Measurements from ENCODE around the gene NR6A1.

Gene NR6A1

GRCh38 chr9:124789531-124789930 lies 18.4 kb upstream of the NR6A1 start:
- no peak for TF ChIP-seq POLR2A (IDR thresholded peaks at IDR 0.05; ENCODE audit: low read length)
- TF ChIP-seq GATA1 (IDR thresholded peaks at IDR 0.05; ENCODE audit: low read depth, low read length), result no peak

GRCh38 chr9:124788542-124789217 lies 17.6 kb upstream of the NR6A1 start:
- TF ChIP-seq POLR2A (IDR thresholded peaks at IDR 0.05; ENCODE audit: low read length), result no peak
- TF ChIP-seq GATA1 (IDR thresholded peaks at IDR 0.05; ENCODE audit: low read depth, low read length), result no peak
- DNase-seq, result no peak

More at GRCh38 chr9:124789531-124789930, 18.4 kb upstream of the NR6A1 start:
- no peak for DNase-seq

GRCh38 chr9:124786881-124787573 lies 15.9 kb upstream of the NR6A1 start:
- no peak for TF ChIP-seq POLR2A (IDR thresholded peaks at IDR 0.05; ENCODE audit: low read length)
- no peak for TF ChIP-seq GATA1 (IDR thresholded peaks at IDR 0.05; ENCODE audit: low read depth, low read length)
- DNase-seq, result no peak

- TF ChIP-seq GATA1 (IDR thresholded peaks at IDR 0.05; ENCODE audit: low read depth, low read length), result no peak
- no peak for TF ChIP-seq POLR2A (IDR thresholded peaks at IDR 0.05; ENCODE audit: low read length)
- no peak for DNase-seq
Observed at GRCh38 chr9:124784509-124784908, 13.4 kb upstream of the NR6A1 start.

GRCh38 chr9:124783830-124784229 lies 12.7 kb upstream of the NR6A1 start:
- DNase-seq, result no peak
- TF ChIP-seq GATA1 (IDR thresholded peaks at IDR 0.05; ENCODE audit: low read depth, low read length) (no peak), POLR2A (IDR thresholded peaks at IDR 0.05; ENCODE audit: low read length) (no peak)

GRCh38 chr9:124782661-124783574 lies 11.8 kb upstream of the NR6A1 start:
- TF ChIP-seq POLR2A (IDR thresholded peaks at IDR 0.05; ENCODE audit: low read length), result no peak
- no peak for TF ChIP-seq GATA1 (IDR thresholded peaks at IDR 0.05; ENCODE audit: low read depth, low read length)
- no peak for DNase-seq

GRCh38 chr9:124781967-124782660 lies 11.0 kb upstream of the NR6A1 start:
- no peak for DNase-seq
- TF ChIP-seq POLR2A (IDR thresholded peaks at IDR 0.05; ENCODE audit: low read length), result no peak
- no peak for TF ChIP-seq GATA1 (IDR thresholded peaks at IDR 0.05; ENCODE audit: low read depth, low read length)

- no peak for TF ChIP-seq GATA1 (IDR thresholded peaks at IDR 0.05; ENCODE audit: low read depth, low read length)
- TF ChIP-seq POLR2A (IDR thresholded peaks at IDR 0.05; ENCODE audit: low read length), result no peak
- DNase-seq, result no peak
Observed at GRCh38 chr9:124780757-124781151, 9.6 kb upstream of the NR6A1 start.

- TF ChIP-seq GATA1 (IDR thresholded peaks at IDR 0.05; ENCODE audit: low read depth, low read length) (no peak), POLR2A (IDR thresholded peaks at IDR 0.05; ENCODE audit: low read length) (no peak)
- no peak for DNase-seq
Observed at GRCh38 chr9:124780060-124780756, 9.1 kb upstream of the NR6A1 start.

- DNase-seq, result no peak
- TF ChIP-seq POLR2A (IDR thresholded peaks at IDR 0.05; ENCODE audit: low read length) (no peak), GATA1 (IDR thresholded peaks at IDR 0.05; ENCODE audit: low read depth, low read length) (no peak)
Observed at GRCh38 chr9:124779368-124780059, 8.4 kb upstream of the NR6A1 start.

GRCh38 chr9:124778575-124779367 lies 7.7 kb upstream of the NR6A1 start:
- no peak for TF ChIP-seq GATA1 (IDR thresholded peaks at IDR 0.05; ENCODE audit: low read depth, low read length)
- no peak for TF ChIP-seq POLR2A (IDR thresholded peaks at IDR 0.05; ENCODE audit: low read length)
- DNase-seq, result no peak
